Activated CD8-positive, alpha-beta memory T cell treated with anti-CD3 and anti-CD28 coated beads, Interleukin-2, amount 50 U/mL, for 1 hour (primary cell): ENCODE measurements around the gene LRRC74B.

Experiments used
- DNase-seq: peaks from one replicate; pipeline ENCODE4 v3.0.0-alpha.2; 2020; ENCODE audit errors: extremely low read depth

The LRRC74B gene

DNA sequence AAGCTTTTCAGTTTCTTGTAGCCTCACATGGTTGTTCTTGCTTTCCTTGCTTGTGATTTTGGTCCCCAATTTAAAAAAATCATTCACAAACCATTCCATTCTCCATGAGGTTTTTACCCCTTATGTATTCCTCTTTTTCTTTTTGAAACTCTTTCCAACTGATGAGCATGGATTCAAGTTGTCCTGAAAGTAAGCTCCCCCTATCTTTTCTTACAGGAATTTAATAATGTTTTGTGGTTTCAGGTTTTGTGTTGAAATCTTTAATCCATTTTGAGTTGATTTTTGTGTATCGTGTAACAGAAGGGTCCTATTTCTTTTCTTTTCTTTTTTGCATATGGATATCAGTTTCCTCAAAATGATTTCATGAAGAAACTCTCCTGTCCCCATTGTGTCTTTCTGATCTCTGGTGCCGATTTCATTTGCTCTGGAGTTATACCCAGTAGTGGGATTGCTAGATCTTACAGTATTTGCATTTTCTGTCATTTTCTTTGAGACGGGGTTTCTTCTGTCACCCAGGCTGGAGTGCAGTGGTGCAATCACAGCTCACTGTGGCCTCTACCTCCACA is 58.5 kb downstream of the LRRC74B start:
- no peak for DNase-seq

GRCh38 chr22:21105294-21105693 is 59.5 kb downstream of the LRRC74B start:
- no peak for DNase-seq

DNA sequence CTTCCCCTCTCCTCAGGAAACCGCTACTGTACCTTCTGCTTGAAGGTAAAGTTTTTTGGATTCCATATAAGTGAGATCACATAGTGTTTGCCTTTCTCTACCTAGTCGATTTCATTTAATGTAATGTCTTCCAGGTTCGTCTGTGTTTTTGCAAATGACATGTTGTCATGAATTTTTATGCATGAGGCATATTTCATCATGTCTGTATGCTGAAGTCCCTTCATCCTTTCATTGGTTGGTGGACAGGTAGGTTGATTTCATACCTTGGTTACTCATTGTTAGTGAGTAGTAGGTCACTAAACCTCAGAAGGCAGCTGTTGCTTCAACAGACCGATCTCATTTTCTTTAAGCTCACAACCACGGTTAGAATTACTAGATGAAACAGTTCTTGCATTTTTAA is 60.3 kb downstream of the LRRC74B start:
- DNase-seq, result no peak

- DNase-seq, result no peak
Measured at GRCh38 chr22:21108379-21109115, 62.8 kb downstream of the LRRC74B start.
